ENCODE results near the gene ADH5.

GRCh38 chr4:99099311-99099710 lies 10.7 kb upstream of the ADH5 start:
- TF ChIP-seq POLR2A (IDR thresholded peaks at IDR 0.05; ENCODE audit: low read depth) (no peak), CTCF (IDR thresholded peaks at IDR 0.05) (no peak), POLR2AphosphoS5 (IDR thresholded peaks at IDR 0.05) (no peak), EP300 (IDR thresholded peaks at IDR 0.05) (no peak)

Measured in esophagus muscularis mucosa (tissue), 4 donors.